KMS-11 (cell line): ENCODE data around the gene NUP214.

Source experiments
- H2AFZ ChIP-seq: fragments of 200-600 bp; sonication (generic); 2 replicates; pipeline ENCODE4 v1.6.1; 2016; ENCODE audit warnings: antibody characterized with exemption, mixed run types, low read depth
- H3K27ac ChIP-seq: fragments of 200-600 bp; sonication (generic); 2 replicates; pipeline ENCODE4 v1.6.1; 2016; ENCODE audit warnings: mild to moderate bottlenecking, mixed run types
- H3K27me3 ChIP-seq: fragments of 200-600 bp; sonication (generic); 2 replicates; pipeline ENCODE4 v1.6.1; 2017; ENCODE audit warnings: mild to moderate bottlenecking, low read depth, mixed run types, moderate library complexity; ENCODE audit not compliant: insufficient read depth
- H3K36me3 ChIP-seq: fragments of 200-600 bp; sonication (generic); 2 replicates; pipeline ENCODE4 v1.6.1; 2017; ENCODE audit warnings: mild to moderate bottlenecking, mixed run types; ENCODE audit not compliant: insufficient read depth
- H3K4me1 ChIP-seq: fragments of 200-600 bp; sonication (generic); 2 replicates; pipeline ENCODE4 v1.6.1; 2016; ENCODE audit warnings: mild to moderate bottlenecking, low read depth, mixed run types; ENCODE audit not compliant: poor library complexity, severe bottlenecking
- H3K4me2 ChIP-seq: fragments of 200-600 bp; sonication (generic); 2 replicates; pipeline ENCODE4 v1.7.0; 2016; ENCODE audit warnings: mild to moderate bottlenecking, mixed run types
- H3K4me3 ChIP-seq: fragments of 200-600 bp; sonication (generic); IDR thresholded peaks from 2 replicates; pipeline ENCODE4 v1.6.1; 2017; ENCODE audit warnings: low read depth, low read length, mixed read lengths; ENCODE audit not compliant: insufficient read depth
- H3K79me2 ChIP-seq: fragments of 200-600 bp; sonication (generic); 2 replicates; pipeline ENCODE4 v1.6.1; 2016; ENCODE audit warnings: low read depth, mixed run types; ENCODE audit not compliant: insufficient read depth
- H3K9ac ChIP-seq: fragments of 200-600 bp; sonication (generic); 2 replicates; pipeline ENCODE4 v1.6.1; 2016; ENCODE audit warnings: mild to moderate bottlenecking, mixed run types
- H4K20me1 ChIP-seq: fragments of 200-600 bp; sonication (generic); 2 replicates; pipeline ENCODE4 v1.6.1; 2016; ENCODE audit warnings: mild to moderate bottlenecking, mixed run types; ENCODE audit not compliant: insufficient read depth
- TF ChIP-seq, protein P1 (sequence below): fragments of 200-600 bp; sonication (generic); conservative IDR thresholded peaks from 2 replicates; pipeline ENCODE4 v1.6.1; 2017; ENCODE audit warnings: low read depth, mild to moderate bottlenecking, antibody characterized with exemption, low read length, moderate library complexity, mixed read lengths

Gene NUP214

DNA sequence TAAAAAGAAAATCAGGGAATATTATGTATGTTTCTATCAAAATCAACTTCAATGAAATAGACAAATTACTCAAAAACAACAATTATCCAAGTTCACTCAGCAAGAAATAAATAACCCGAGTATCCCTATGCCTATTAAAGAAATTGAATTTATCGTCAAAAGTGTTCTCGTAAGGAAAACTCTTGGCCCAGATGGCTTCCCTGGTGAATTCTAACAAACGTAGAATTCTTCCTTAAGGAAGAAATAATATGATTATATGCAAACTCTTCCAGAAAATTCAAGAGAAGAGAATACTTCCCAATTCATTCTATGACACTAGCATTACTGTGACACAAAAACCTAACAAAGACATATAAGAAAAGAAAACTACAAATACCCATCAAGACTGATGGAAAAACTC, 121.2 kb downstream of the NUP214 start:
- Histone ChIP-seq H3K4me3 (no peak overlapping the region), H3K4me2 (no peak overlapping the region), H3K27me3 (no peaks in the 10 kb centered on the region), H2AFZ (no peak overlapping the region), H4K20me1 (no peaks in the 10 kb centered on the region), H3K4me1 (peaks cover 9% of the 10 kb centered on the region), H3K27ac (no peak overlapping the region), H3K79me2 (no peaks in the 10 kb centered on the region), H3K36me3 (no peaks in the 10 kb centered on the region), H3K9ac (no peak overlapping the region)
- TF ChIP-seq, protein P1, sequence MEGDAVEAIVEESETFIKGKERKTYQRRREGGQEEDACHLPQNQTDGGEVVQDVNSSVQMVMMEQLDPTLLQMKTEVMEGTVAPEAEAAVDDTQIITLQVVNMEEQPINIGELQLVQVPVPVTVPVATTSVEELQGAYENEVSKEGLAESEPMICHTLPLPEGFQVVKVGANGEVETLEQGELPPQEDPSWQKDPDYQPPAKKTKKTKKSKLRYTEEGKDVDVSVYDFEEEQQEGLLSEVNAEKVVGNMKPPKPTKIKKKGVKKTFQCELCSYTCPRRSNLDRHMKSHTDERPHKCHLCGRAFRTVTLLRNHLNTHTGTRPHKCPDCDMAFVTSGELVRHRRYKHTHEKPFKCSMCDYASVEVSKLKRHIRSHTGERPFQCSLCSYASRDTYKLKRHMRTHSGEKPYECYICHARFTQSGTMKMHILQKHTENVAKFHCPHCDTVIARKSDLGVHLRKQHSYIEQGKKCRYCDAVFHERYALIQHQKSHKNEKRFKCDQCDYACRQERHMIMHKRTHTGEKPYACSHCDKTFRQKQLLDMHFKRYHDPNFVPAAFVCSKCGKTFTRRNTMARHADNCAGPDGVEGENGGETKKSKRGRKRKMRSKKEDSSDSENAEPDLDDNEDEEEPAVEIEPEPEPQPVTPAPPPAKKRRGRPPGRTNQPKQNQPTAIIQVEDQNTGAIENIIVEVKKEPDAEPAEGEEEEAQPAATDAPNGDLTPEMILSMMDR: no peak

DNA sequence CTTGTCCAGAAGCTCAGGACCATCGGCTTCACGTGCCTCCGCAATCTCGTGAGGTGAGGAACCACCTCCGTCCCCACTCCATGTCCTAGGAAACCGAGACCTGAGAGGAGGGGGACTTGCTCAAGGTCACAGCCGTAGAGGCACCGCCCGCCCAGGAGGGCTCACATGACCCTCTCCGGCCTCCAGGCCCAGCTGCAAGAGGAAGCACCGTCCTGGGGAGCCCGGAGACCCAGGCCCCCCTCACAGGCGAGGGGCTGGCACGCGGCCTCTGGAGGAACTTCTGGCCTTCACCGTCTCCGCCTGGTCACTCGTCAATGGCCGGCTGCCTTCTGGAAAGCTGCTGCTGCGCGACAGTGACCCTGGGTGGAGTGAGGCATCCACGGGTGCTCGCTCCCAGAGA, 126.7 kb downstream of the NUP214 start:
- Histone ChIP-seq H4K20me1 (no peaks in the 10 kb centered on the region), H3K36me3 (no peaks in the 10 kb centered on the region), H3K9ac (peak overlapping the region; percentile 24; the same call in 1 of the 2 replicates), H3K4me1 (peaks cover 62% of the 10 kb centered on the region), H3K27me3 (no peaks in the 10 kb centered on the region), H3K27ac (peak overlapping the region; percentile 97), H3K4me2 (peak overlapping the region; percentile 59), H3K4me3 (no peak overlapping the region), H3K79me2 (no peaks in the 10 kb centered on the region), H2AFZ (peak overlapping the region; percentile 79)
- TF ChIP-seq, protein P1: no peak

DNA sequence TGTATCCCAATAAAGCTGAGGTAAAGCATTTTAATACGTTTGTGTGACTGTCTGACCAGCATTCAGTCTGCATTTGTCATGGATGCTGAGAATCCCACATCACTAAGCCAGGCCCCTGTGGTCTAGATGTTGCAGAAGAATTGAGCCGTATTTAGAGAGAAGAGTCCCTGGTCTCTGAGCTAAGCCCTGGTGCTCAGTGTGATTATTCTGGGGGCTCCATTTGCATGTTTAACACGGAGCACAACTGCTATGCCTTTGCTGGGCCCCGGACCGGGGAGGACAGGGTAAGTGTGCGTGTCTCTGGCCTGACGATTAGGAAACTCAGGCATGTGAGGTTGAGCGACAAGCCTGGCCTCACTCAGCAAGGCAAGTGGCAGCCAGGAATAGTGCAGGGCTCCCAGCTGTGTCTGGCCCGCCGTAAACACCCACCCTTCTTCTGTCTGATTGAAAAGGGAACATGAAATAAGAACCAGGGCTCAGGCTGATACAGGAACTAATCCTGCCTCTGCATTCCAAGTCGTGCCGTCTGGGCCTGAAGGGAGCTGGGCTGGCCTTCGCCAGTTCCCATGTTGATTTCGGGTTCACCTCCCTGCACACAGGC, 128.6 kb downstream of the NUP214 start:
- Histone ChIP-seq H3K4me1 (peaks cover 68% of the 10 kb centered on the region), H3K27ac (peak overlapping the region; percentile 97; the same call in 1 of the 2 replicates)

DNA sequence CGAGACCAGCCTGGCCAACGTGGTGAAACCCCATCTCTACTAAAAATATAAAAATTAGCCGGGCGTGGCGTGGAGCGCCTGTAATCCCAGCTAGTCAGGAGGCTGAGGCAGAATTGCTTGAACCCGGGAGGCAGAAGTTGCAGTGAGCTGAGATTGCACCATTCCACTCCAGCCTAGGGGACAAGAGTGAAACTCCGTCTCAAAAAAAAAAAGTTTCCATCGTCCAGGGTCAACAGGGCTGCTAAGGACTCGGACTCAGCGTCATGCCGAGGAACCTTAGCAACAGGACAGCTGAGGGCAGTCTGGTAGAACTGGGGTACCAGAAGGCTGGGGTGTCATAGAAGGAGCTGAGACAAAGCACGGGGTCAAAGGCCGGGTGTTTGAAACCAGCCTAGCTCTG, 129.2 kb downstream of the NUP214 start:
- Histone ChIP-seq H3K4me1 (peaks cover 68% of the 10 kb centered on the region), H3K27me3 (no peaks in the 10 kb centered on the region), H3K79me2 (no peaks in the 10 kb centered on the region), H3K27ac (peak overlapping the region; percentile 97), H2AFZ (no peak overlapping the region; the same call in 1 of the 2 replicates), H3K4me3 (no peak overlapping the region), H4K20me1 (no peaks in the 10 kb centered on the region), H3K36me3 (no peaks in the 10 kb centered on the region), H3K9ac (peak overlapping the region; percentile 66; the same call in 1 of the 2 replicates), H3K4me2 (peak overlapping the region; percentile 77)
- TF ChIP-seq, protein P1: no peak

More for the DNA sequence above, 128.6 kb downstream of the NUP214 start:
- Histone ChIP-seq H3K4me3 (no peak overlapping the region), H3K79me2 (no peaks in the 10 kb centered on the region), H3K9ac (no peak overlapping the region), H3K27me3 (no peaks in the 10 kb centered on the region), H4K20me1 (no peaks in the 10 kb centered on the region), H3K36me3 (no peaks in the 10 kb centered on the region), H2AFZ (no peak overlapping the region), H3K4me2 (peak overlapping the region; percentile 77; the same call in 1 of the 2 replicates)
- TF ChIP-seq, protein P1: no peak
